NCI-H748 (cell line): ENCODE measurements around the gene WDR46.
"Not testable (repeated sequence)": the region's sequence is repeated elsewhere in the genome, so short reads cannot be mapped to it uniquely, and the experiment has no call there.

Experiments used
- DNase-seq: peaks from one replicate; lab custom pipeline; 2025; ENCODE audit not compliant: unreplicated experiment; lab: John Stamatoyannopoulos, UW

The WDR46 gene

DNA sequence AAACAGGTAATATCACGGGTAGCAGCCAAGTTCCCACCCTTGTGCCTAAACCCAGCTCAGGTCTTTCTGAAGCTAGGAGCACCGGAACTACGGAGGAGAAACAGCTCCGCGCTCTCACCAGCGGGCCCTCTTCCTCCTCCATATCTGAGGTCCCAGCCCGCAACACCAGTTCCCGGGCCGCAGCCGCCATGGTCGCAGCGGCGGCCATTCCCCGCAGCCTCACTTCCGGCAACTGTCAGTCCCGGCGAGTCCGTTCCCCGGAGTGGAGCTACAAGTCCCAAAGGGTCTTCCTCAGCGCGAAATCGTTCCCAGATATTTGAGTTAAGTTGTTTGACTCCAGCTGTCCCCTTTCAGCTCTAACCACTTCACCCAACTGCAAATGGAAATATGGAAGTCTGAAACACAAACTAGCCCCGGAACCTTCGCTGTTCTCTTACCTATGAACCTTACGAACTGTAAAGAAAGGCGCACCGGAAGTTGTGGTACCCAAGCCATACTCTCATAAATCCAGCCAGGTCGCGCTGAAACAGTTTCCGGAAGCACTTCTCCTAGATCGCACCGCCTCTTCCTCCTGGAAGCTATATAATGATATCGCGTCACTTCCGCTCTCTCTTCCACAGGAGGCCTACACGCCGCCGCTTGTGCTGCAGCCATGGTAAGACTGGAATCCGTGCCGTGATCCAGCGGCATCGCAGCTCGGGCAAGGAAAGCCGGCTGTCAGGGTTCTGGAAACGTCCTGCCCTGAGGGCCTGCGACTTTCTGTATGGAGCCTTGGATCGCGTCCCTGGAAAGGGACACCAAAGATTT is 17.4 kb downstream of the WDR46 start, which contains the start of the genes RPS18 and VPS52:
Gene RPS18 (plus strand): TSS at position 608 of the 807 bp plus-strand sequence. CDS start 45 bp downstream, at position 653.
Gene VPS52 (minus strand): TSS at position 409 of the 807 bp plus-strand sequence. CDS start 201 bp downstream, at position 208.
- DNase-seq: peak; percentile 99

DNA sequence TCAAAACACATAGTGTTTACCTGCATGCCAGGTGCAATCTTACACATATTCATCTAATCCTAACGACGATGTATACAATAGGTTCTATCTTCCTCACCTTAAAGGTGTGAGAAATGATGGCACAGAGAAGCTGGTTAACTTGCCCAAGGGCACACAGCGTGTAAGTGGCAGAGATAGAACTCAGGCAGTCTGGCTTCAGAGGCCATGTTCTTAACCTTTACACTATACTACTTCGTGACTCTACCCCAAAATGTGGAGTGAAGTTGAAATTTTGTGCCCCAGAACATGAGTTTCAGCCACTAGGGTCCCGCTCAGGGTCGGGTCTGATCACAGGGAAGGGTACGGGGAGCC is 17.9 kb downstream of the WDR46 start:
- peak; percentile 58 for DNase-seq

DNA sequence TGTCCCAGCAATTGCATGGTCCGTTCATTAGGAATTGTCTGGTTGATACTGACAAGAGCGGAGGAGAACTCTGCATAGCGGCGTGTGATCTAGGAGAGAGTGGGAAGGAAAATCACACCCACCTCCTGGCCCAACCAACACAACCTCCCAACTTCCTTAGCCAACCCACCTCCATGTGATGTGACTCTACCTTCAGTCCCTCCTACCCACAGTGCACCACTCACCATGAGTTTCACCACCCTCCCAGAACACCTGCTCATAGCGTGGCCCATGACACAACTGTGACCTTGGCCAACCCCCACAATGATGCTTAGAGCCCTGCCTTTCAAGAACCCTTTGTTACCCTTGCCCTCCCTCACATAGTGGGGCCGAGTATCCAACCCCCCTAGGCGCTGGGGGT is 25.0 kb downstream of the WDR46 start:
- DNase-seq: no peak

DNA sequence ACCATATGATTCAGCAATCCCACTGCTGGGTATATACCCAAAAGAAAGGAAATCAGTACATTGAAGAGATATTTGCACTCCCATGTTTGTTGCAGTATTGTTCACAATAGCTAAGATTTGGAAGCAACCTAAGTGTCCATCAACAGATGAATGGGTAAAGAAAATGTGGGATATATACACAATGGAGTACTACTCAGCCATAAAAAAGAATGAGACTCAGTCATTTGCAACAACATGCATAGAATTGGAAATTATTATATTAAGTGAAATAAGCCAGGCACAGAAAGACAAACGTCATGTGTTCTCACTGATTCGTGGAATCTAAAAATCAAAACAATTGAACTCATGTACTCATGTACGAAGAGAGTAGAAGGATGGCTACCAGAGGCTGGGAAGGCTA is 26.5 kb downstream of the WDR46 start:
- DNase-seq: not testable (repeated sequence)

DNA sequence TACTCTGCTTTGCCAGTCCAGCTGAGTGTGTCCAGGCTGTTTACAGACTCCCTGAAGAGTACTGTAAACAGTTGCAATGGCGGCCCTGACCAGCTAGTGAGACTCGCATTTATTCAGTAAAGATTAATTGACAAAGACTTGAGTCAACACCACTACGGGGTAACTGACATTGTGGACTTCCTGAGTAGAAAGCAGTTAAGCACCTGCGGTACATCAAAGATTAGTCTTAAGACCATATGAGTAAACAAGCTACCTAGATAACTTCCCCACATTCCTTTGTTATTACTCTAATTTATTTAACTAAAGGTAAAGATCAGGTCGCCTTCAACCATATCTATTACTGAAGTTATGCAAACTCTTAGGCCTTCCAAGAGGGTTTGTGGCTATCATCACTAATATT is 30.0 kb downstream of the WDR46 start:
- DNase-seq: no peak

DNA sequence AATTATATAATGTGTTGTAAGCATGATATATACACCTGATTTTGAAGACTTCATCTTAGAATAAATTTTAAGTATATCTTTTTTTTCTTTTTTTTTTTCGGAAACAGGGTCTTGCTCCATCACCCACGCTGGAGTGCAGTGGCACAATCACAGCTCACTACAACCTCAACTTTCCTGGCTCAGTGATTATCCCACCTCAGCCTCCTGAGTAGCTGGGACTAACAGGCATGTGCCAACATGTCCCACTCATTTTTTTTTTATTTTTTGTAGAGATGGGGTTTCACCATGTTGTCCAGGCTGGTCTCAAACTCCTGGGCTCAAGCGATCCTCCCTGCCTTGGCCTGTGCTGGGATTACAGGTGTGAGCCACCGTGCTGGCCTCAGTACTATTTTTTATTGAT is 34.4 kb downstream of the WDR46 start:
- DNase-seq: no peak

DNA sequence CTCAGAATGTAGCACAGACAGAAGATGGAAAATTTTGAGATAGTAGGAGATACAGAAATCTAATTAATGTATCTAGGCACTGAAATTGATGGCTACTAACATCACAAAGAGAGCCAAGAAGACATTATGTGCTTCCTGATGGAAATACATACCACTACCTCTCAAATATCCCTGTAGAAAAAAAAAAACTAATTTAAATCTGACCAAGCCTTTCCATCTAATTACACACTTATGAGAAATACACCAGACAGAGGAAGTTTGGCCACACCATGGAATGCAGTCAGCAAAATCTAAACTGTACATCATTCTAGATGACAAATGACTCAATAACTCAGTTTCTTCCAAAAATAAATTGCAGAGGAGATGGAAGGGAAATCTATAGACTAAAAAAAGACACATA is 36.3 kb downstream of the WDR46 start:
- no peak for DNase-seq

DNA sequence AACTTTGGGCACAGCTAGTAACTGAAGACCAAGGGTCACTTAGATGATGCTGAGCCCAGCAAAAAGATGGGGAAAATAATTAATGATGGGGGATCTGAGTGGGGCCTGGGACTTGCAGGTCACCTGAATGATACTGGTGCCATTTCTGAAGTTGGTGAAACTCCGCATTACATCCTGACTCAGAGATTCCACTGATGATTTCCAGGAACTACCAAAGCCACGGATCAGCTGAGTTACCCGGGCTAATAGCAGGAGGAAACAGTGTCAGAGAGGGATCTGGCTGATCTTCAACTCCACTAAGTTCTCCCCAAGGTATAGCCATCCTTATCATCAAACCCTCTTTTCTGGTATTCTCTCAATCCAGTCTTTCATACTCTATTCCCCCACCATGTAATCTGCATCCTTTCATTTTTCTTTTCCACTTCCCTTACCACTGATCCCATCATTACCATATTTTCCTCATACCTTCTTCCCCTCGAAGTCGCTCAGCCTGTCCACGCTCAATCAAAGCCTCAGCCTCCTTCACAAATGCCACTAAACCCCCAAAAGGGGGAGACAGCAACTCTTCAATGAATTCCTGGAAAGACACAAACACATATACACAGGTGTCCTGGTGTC is 37.5 kb downstream of the WDR46 start:
- DNase-seq: no peak

DNA sequence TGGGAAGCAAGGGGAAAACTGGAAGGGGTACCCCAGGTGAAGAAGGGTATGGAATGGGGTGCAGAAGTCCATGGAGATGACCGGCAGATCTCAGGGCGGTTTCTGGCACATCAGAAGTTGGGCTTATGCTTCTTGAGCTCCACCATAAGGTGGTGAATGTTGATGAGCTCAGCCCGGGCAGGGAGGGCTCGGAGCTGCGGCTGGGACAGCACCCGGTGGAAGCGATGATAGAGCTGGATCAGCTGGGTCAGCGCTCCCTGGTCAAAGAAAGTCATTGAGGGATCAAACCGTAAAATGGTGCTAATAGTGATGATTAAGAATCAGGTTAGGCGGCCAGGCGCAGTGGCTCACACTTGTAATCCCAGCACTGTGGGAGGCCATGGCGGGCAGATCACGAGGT is 38.3 kb downstream of the WDR46 start:
- DNase-seq: no peak

DNA sequence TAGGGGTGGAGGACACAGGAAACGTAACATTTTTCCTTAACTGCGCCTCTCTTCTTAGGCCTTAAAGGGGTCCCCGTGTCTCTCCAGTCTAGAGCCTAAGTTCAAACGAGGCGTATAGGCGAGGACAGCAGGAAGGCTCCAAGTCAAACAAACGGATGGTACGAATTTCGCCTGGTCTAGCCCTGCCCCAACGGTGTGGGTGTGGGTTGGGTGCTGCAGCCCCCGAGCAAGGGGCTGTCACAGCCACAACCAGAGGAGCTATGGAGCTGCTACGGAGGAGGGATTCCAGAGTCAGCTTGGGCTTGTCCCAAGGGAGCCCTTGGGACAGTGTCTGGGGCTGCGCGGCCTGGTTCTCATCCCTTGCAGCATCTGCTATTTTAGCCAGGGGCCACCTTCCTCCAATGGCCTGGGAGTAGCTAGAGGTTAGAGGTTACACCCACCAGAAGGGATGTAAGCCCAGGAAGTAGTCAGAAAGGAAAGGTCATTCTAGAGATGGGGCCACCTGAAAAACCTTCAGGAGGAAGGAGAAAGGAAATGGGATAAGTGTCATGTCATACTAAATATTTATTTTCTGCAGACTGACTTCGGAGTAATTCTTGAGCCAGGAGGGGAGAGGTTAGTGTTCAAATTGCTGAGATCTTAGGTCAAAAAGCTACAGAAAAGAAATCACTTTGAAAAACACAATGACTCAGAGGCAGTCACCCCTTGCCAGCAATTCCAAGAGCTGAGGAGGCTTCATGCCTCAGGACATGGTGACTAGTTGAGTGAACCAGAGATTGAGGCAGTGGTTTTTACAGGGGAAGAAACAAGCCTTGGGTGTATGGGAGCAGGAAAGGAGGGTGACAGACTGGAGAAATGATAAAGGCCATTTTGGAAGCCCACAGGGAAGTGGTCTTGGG is 39.1 kb downstream of the WDR46 start:
- DNase-seq: no peak

DNA sequence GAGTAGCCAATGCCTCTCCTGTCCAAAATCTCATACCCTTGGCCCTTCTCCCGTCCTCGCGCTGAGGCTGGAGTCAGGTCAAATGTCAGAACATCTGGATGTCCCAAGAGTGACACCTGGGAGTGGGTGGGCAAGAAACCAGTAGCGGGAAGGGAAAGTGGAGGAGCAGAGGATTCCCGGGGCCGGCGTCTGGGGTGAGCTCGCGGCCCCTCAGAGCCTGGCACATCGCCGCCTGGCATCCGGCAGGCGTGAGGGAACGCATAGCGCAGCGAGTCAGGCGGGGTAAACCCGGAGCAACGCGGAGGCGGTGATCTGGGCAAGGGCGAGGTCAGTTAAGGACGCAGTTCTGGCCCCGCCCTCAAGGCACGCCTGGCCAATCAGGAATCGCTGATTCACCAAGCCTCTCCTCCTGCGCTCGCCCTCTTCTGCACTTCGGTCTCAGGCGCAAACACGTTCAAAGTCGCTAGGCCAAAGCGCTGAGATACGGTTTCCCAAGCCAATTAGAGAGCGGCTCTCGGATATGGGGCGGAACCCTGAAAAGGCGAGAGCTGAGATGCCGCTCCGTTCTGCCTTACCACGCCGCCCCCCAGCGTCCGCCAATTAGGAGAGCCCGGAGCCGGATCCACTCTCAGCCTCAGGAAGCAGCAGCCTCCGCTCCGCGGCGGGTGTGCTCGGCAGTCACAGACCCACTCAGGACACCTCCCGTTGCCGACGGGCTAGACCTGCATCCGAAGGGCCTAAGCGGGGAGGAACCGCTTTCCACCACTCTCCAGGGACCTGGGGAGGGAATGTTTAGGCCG is 39.9 kb downstream of the WDR46 start:
- peak; percentile 100 for DNase-seq

DNA sequence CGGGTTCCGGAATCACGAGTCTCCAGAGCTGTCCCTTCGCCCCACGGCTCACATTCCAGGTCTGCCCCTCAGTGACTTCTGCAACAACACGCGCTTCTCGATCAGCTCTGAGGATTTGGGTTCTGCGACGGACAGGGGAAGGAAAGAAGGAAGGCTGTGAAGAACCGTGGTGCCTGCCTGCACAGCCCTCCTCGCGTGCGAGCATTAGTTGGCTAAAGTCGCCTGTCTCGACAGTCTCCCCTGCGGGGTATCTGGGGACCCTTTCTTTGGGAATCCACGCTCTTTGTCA is 40.5 kb downstream of the WDR46 start:
- peak; percentile 81 for DNase-seq

DNA sequence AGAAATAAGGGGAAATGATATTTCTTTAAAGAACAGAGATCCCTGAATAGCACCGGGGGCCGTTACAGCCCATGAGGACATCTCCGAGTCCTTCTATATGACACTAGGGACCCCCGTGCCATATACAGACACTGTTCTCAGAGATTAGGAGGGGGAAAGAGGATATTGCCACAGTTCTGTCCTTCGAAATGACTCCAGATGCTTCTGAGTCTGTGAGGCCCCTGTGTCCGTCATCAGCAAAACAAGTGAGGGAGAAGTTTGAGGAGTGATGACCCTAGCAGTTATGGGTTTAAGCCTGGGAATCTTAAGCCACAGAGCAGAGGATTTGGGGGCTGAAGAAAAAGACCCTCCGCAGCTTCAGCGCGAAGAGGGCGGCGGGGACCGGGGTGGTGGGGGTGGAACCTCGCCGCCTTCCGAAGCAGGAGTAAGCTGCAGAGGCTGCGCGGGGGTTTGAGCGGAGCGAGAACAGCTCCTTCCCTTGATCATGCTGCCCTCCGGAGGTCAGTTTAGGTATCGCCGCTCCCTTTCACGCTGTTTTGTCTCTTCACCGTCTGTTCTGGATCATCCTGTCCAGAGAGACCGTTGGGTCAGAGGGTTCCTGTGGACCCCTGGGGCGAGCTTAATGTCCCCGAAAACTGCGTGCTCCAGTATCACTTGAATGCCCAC is 40.9 kb downstream of the WDR46 start:
- DNase-seq: peak; percentile 90

DNA sequence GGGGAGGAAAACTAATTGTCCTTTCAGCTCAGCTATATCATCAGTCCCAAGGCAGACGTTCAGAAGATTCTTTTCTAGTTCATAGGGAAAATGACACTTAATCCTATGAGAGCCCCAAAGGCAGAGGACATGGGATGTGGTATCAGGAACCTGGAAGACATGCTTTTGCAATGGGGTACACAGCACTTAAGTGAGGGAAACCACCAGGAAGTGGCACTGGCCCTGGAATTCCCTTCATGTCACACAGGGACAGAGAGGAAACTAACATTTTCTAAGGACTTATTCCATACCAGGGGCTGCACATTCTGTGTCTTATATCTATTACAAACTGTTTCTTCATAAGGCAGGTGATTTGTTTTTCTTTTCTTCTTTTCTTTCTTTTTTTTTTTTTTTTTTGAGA is 45.6 kb downstream of the WDR46 start:
- no peak for DNase-seq

DNA sequence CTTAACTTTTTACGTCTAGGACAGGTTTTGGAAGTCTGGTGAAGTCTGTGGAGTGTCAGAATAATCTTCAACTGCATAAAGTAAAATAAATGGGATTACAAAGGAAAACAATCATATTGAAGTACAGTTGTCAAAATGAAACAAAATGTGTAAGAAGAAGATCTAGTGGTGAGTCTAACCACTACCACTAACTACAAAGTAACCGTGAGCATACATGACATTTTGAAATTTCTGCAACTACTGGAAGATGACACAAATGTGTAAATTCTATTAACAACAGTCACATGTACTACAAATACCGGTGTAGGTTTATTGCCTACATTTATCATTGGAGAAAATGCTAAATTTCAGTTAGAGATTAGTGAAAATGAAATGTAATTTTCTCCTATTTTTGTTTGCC is 47.1 kb downstream of the WDR46 start:
- no peak for DNase-seq

DNA sequence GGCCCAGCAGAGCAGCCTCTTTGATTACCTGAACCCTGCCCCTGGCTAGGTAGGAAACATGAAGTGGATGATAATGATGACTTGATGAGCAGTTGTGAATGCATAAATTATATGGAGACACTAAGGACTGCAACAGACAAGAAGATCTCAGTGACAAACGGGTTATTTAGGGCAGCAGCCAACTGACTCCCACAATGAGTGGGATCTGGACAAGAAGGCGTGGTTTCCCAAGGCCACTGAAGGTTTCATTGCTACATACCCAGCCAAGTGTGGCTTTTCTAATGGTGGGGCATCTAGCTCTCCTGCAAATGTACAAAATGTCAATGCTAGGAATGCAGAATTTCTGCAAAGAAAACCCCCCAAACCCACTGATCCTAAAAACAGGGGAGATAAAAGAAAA is 51.3 kb downstream of the WDR46 start:
- DNase-seq: no peak

DNA sequence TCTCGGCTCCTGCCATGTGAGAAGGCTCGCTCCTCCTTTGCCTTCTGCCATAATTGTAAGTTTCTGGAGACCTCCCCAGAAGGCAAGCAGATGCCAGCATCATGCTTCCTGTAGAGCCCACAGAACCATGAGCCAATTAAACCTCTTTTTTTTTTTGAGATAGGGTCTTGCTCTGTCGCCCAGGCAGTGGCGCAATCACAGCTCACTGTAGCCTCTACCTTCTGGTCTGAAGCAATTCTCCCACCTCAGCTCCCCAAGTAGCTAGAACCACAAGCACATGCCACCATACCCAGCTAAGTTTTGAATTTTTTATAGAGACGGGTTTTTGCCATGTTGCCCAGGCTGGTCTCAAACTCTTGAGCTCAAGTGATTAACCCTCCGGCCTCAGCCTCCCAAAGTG is 52.2 kb downstream of the WDR46 start:
- no peak for DNase-seq

DNA sequence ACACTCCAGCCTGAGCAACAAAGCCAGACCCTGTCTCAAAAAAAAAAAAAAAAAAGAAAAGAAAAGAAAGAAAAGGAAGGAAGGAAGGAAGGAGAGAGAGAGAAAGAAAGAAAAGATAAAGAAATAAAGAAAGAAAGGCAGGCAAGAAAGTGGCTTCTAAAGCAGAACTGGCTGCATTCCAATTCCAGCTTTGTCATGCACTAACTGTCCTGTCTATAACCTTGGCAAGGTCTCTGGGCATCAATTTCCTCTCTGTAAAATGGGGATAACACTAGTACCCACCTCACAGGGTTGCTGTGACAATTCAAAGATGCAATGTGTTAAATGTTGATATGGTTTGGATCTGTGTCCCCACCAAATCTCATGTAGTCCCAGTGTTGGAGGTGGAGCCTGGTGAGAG is 52.7 kb downstream of the WDR46 start:
- DNase-seq: no peak

DNA sequence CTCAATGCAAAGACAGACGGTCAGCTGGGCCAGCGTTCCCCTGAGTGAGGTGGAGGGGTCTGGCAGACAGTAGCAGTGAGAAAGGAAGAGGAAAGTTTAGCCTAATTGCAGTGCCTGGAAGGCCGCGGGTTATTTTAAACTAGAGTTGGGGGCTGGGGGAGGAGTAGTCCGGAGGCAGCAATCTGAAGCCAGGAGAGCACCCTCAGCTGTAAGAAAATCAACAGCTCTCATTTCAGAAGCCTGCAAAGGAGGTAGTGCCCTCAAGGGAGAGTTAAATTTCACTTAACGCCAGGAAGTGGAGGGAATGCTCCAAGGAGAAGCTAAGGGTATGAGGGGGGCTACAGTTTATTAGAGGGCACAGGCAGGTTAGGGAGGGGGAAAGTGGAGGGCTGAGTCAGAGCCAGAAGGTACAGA is 53.8 kb downstream of the WDR46 start:
- DNase-seq: no peak
